ENCODE data around the gene LHX4. TPM values are rescaled to one million over a fixed set of nuclear protein-coding genes. Genes with fewer than 3 reads are reported as not detected.
A peak's percentile ranks its signal among the peaks of the same experiment; 100 is the strongest.

Gene LHX4
- total RNA-seq, 1 donor from 2014 or later, result 0.96 TPM

GRCh38 chr1:180219776-180220175 lies 10.3 kb upstream of the LHX4 start:
- Mint-ChIP-seq H3K36me3 (ENCODE audit: low read depth) (no peaks in the 10 kb centered on the region), H3K4me3 (no peak overlapping the region), H3K27ac (ENCODE audit: unreplicated experiment) (no peak overlapping the region), H3K9me3 (no peaks in the 10 kb centered on the region), H3K4me1 (no peaks in the 10 kb centered on the region), H3K27me3 (ENCODE audit: low read depth) (peaks cover 84% of the 10 kb centered on the region)
- no peak for TF ChIP-seq CTCF (conservative IDR thresholded peaks at IDR 0.05)
- DNase-seq (ENCODE audit: low read depth, low spot score), result no peak

GRCh38 chr1:180221462-180221861 lies 8.6 kb upstream of the LHX4 start:
- Mint-ChIP-seq H3K4me3 (no peak overlapping the region), H3K36me3 (ENCODE audit: low read depth) (no peaks in the 10 kb centered on the region), H3K4me1 (no peaks in the 10 kb centered on the region), H3K27ac (ENCODE audit: unreplicated experiment) (no peak overlapping the region), H3K9me3 (no peaks in the 10 kb centered on the region), H3K27me3 (ENCODE audit: low read depth) (peaks cover 87% of the 10 kb centered on the region)
- no peak for DNase-seq (ENCODE audit: low read depth, low spot score)
- no peak for TF ChIP-seq CTCF (conservative IDR thresholded peaks at IDR 0.05)

- no peak for TF ChIP-seq CTCF (conservative IDR thresholded peaks at IDR 0.05)
- no peak for DNase-seq (ENCODE audit: low read depth, low spot score)
- H3K27ac Mint-ChIP-seq (ENCODE audit: unreplicated experiment), result no peak overlapping the region
- no peaks in the 10 kb centered on the region for H3K36me3 Mint-ChIP-seq (ENCODE audit: low read depth)
- peaks cover 90% of the 10 kb centered on the region for H3K27me3 Mint-ChIP-seq (ENCODE audit: low read depth)
- H3K9me3 Mint-ChIP-seq, result no peaks in the 10 kb centered on the region
- H3K4me1 Mint-ChIP-seq, result no peaks in the 10 kb centered on the region
- no peak overlapping the region for H3K4me3 Mint-ChIP-seq
Observed at GRCh38 chr1:180224902-180225301, 5.2 kb upstream of the LHX4 start.

GRCh38 chr1:180225403-180225802 lies 4.7 kb upstream of the LHX4 start:
- peaks cover 89% of the 10 kb centered on the region for H3K27me3 Mint-ChIP-seq (ENCODE audit: low read depth)
- no peaks in the 10 kb centered on the region for H3K9me3 Mint-ChIP-seq
- TF ChIP-seq CTCF (conservative IDR thresholded peaks at IDR 0.05), result no peak
- no peaks in the 10 kb centered on the region for H3K36me3 Mint-ChIP-seq (ENCODE audit: low read depth)
- no peaks in the 10 kb centered on the region for H3K4me1 Mint-ChIP-seq
- no peak overlapping the region for H3K4me3 Mint-ChIP-seq
- DNase-seq (ENCODE audit: low read depth, low spot score), result no peak
- H3K27ac Mint-ChIP-seq (ENCODE audit: unreplicated experiment), result no peak overlapping the region

GRCh38 chr1:180227861-180228647 lies 2.0 kb upstream of the LHX4 start:
- DNase-seq (ENCODE audit: low read depth, low spot score), result no peak
- no peak for TF ChIP-seq CTCF (conservative IDR thresholded peaks at IDR 0.05)
- H3K27ac Mint-ChIP-seq (ENCODE audit: unreplicated experiment), result no peak overlapping the region
- H3K27me3 Mint-ChIP-seq (ENCODE audit: low read depth), result peaks cover 94% of the 10 kb centered on the region
- H3K36me3 Mint-ChIP-seq (ENCODE audit: low read depth), result no peaks in the 10 kb centered on the region
- peak overlapping the region; percentile 85 for H3K4me3 Mint-ChIP-seq
- no peaks in the 10 kb centered on the region for H3K9me3 Mint-ChIP-seq
- H3K4me1 Mint-ChIP-seq, result peaks cover 8% of the 10 kb centered on the region
